ENCODE data around the gene SELENOV.

GRCh38 chr19:39555883-39556282, 40.9 kb downstream of the SELENOV start:
- no peak for TF ChIP-seq CTCF (IDR thresholded peaks at IDR 0.05)
- TF ChIP-seq POLR2A (IDR thresholded peaks at IDR 0.05), result no peak
